CD4-positive, alpha-beta T cell treated with Interleukin-15 for 1 hour (primary cell): ENCODE data around the gene RUNX3.
A peak's percentile ranks its signal among the peaks of the same experiment; 100 is the strongest.
"Not testable (repeated sequence)": the region's sequence is repeated elsewhere in the genome, so short reads cannot be mapped to it uniquely, and the experiment has no call there.

Experiments
- DNase-seq: peaks from one replicate; pipeline ENCODE4 v3.0.0-alpha.2; 2020

The RUNX3 gene

DNA sequence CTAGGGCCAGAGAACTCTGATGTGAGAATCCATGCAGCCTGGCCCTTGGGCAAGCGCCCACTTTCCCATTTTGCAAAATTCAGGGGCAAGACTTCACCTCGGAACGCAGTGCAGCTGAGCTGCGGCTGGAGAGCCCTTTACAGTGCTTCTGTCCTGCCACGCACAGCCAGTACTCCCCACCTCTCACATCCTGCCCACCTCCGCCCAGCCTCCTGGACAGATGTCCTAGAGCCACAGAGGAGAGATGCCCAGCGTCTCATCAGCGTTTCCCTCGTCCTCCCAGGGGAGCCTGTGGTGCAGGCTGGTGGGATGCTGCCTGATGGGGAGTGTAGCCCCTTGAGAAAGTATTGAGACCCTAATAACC lies 29.6 kb downstream of the RUNX3 start:
- DNase-seq: no peak

DNA sequence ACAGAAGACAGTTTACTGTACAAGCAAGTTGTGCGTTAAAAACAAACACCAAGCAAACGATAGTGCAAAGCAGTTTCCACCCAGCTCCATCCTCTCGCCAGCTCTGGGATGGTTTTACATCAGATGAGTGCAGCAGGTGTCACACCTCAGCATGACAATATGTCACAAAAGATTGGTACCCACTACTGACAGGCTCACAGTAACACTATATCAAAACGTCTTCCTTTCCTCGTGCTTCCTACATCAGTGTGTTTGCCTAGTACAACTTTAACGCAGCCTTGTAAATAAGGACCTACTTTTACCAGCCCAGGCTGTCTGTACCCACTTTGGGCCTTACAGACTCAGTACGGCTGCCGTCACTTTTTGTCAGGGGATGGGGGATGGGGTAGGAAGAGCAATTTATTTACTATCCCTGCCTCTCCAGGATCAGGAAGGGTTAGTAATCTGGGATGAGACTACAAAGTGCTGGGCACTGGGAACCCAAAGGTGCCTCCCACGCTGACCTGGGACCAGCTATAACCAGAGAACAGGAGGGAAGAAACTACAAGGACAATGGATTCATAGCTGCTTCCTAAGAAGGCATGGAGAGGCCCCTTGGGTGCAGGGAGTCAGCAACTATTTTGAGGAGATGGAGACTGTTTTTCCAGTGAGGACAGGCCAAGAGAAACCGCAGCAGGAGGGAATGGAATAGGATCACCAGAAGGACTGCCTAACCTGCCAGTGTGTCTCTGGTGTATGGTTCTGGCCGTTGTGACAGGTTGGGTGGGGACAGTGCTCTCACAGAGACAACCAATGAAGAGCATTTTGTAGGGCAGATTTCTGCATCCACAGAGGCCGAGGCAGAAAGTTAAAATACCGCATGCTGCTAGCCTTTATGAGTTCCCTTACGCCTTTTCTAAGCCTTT lies 30.2 kb downstream of the RUNX3 start:
- DNase-seq: no peak

DNA sequence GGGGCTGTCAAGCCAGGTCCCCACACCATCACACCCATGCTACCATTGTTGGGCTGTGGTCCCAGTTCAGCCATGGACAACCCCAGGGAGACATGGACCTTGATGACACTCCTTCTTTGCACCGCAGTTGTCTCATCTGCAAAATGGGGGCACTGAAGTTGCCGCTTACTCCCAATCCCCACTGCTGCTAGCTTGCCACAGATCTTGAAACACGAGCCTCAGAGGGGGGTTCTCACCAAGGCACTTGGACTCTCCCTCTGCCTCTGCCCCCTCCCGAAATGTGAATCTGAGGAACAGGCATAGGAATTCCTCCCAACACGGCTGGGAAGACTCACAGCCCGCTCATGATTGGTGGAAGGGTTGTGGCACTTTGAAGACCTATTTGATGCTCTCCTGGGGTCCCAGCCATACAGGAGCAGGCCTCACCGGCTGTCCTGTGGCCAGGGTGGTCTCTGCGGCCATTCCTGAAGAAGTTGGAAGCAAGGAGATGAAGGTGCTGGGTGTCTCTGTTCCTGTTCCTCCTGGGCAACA lies 31.1 kb downstream of the RUNX3 start:
- DNase-seq: no peak

DNA sequence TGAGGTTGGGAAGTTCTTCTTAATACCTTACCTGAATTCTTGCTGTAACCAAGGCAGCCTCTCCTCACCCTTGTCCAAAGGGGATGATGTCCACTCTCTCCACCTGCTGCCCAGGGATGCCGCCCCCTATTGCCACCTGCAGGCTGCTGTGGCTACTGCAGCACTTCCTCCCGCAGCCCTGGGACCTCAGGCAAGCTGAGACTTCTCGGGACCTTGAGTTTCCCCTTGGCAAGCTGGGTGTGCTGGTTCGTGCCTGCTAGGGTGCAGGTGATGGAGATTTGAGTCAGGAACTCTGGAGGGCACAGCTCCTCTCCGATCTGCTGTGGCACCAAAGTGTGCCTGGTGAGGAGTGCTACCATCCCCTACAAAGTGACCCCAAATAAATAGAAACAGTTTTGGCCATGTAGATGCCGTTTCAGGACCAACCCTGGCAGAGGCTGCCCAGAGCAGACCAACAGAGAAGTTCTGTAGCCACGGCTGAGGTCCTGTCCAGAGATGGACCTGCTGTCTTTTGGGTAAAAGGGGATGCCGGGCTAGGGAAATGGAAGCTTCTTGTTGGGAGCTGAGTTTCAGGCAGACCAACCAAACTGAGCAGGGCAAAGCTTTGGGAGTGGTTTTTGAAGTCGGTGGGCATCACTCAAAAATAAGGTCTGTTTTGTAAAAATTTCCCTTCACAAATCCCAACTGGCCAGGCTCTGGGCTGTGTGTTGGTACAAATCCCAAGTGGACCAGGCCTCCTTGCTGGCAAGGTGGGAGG lies 31.7 kb downstream of the RUNX3 start:
- DNase-seq: peak; percentile 51

DNA sequence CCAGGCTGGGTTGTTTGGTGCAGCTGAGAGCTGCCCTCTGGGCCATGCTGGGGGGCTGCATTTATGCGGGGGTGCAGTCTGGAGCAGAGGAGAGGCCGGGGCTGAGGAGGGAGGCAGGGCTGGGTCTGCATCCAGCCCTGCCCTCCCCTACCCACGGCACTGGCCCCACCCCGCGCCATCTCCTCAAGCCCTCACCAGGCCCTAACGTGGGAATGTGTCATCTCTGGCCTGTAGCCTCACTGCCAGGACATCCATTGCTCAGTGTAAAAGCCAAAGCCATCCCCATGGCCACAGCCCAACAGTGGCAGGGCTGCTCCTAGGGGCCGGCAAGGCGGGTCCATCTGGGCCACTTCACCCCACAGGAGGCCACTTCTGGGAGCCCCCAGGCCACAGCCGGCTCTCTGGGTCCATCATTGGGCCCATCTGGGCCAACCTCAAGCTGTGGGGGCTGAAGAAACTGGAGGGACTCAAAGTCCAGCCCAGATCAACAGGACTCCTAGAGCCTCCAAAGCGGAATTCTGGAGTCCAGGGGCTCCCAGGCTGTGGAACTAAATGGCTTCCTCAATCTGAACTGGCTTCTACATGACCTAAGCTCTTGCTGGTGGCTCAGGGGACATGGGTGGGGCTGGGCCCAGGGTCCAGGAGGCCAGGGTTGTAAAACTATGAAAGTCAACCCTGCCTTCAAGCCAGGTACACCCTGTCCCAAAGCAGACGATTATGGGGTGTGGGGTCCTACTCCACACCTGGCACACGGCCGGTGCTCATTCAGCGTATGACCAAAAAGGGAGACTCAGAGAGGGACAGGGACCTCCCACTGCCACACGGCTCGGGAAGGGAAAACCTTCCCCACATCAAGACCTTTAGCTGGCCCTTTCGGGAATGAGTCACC lies 32.6 kb downstream of the RUNX3 start:
- DNase-seq: no peak

DNA sequence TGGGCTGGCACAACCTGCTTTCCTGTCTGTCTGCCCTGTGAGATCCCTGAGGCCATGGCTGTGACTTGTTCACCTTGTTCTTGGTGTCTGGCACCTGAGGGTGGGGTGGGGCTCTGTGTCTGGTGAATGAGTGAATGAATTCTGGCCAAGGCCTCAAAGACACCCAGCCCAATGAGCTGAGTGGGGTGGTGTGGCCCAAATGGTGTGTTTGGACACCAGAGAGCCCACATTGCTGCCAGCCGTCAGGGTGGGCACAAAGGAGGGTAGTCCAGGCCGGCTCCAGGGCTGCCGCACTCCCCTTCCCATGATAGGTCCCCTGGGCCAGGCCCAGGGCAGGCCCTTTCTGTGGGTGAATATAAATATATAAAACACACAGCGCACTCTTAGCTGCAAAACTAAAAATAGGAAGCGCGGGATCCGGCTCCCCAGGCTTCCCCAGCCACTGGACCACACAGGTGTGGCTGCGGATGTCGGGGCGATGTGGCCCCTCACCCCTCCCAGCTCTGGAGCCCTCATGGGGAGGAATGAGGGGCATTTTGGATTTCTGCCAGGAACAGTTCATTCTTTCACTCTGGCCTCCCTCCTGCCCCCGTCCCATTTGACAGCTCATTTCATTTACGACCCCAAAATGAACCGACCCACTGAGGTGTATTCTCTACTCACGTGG lies 33.3 kb downstream of the RUNX3 start:
- DNase-seq: no peak

DNA sequence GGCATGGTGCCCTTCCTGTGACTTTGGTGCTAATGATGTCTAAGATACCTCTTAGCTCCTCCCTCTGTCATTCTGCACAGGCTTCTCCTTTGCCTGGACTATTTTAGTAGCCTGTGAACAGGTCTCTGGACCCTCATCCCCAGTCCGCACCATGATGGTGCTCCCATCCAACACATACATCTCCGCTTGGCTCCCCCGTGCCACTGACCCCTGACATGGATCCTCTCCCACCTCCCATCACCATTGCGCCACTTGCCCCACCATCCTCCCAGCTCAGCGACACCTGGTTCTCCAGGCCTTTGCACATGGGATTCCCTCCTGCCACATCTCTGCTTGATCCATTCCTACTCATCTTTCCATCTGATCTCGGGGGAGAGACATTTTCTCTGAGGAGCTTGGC lies 33.9 kb downstream of the RUNX3 start:
- DNase-seq: no peak

GRCh38 chr1:24895511-24895910 lies 34.6 kb downstream of the RUNX3 start:
- no peak for DNase-seq

- no peak for DNase-seq
These were observed 36.1 kb downstream of the RUNX3 start for GRCh38 chr1:24894002-24894401.

- DNase-seq: no peak
These were observed 36.6 kb downstream of the RUNX3 start for GRCh38 chr1:24893431-24893830.

GRCh38 chr1:24892188-24893153 lies 37.6 kb downstream of the RUNX3 start:
- DNase-seq: no peak

- not testable (repeated sequence) for DNase-seq
These were observed 38.7 kb downstream of the RUNX3 start for GRCh38 chr1:24891367-24891766.

GRCh38 chr1:24890887-24891286 lies 39.2 kb downstream of the RUNX3 start:
- no peak for DNase-seq

DNA sequence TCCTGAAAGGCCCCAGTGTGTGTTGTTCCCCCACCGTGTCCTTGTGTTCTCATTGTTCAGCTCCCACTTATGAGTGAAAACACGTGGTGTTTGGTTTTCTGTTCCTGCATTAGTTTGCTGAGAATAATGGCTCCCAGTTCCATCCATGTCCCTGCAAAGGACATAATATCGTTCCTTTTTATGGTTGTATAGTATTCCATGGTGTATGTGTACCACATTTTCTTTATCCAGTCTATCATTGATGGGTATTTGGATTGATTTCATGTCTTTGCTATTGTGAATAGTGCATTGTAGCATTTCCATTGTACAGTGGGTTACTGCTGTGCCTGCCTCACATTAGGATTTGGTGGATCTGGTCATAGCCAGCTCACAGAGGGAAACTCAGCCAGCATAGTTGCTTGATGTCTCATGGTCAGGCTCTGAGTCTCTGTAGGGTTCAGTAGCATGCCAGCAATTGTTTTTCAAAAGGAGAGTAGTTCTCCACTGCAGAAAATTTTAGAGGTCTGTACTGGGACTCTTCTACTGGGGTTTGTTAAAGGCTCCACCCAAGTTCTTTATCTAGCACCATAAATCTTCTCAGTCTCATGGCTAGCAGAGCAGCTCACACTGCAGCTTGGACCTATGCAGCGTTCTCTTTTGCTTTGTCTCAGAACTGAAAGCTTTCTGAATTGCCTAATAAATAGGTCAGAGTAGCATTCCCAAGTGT lies 41.0 kb downstream of the RUNX3 start:
- no peak for DNase-seq

DNA sequence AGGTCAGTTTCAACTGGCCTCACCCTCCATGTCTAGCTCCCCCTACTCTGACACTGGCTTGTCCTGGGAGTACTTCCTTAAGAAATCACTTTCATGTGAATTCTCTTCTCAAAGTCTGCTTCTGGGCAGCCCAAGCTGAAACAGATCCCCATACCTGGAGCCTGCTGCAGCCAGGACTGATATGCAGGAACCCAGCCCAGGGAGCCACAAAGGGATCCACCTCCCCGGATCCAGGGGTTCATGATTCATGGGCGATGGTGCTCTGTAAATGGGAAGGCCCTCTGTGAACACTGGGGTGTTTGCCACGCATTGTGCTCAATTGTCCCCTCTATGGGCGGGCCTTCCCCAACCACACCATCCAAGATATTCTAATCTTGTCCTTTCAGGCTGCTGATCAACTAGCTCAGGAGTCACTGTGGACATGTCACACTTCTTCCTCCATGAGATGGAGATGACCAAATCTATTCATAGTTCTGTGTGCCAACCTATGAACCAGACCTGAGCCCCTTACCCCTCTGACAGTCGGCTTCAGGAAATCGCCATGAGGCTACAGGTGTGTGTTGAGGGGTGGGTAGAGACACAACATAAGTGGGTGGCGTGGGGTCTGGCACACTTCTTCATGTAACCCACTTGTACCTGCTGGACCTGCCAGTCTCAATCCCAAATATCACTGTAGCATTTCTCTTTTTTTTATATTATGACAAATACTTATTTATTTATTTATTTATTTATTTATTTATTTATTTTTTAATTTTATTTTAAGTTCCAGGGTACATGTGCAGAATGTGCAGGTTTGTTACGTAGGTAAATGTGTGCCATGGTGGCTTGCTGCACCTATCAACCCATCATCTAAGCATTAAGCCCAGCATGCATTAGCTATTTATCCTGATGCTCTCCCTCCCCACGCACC lies 41.8 kb downstream of the RUNX3 start:
- DNase-seq: no peak

DNA sequence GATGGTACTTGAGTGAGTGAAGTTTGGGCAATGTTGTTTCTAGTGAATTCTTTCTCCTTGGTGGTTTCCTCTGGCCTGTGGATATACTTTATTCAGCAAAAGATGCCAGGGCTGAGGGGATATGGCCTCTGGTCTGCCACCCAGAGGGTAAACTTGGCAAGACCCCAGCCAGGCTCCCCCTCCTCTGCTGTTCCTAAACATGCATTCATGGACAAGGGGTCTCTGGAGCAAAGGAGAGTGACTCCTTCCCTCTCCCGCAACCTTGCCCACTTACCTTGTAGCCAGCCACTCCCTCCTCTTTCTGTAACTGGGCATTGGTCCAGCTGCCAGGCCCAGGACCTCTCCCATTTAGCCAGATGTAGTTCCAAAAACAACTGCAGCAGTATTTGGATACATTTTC lies 43.8 kb downstream of the RUNX3 start:
- DNase-seq: no peak

- DNase-seq: no peak
These were observed 45.3 kb downstream of the RUNX3 start for GRCh38 chr1:24884751-24885150.

- DNase-seq: no peak
These were observed 49.0 kb downstream of the RUNX3 start for GRCh38 chr1:24881034-24881433.
